Fibroblast of skin of back (primary cell): ENCODE data around the gene MPND.

Source experiments
- DNase-seq: peaks from one replicate; pipeline ENCODE4 v3.0.0-alpha.2; 2013

The MPND gene

DNA sequence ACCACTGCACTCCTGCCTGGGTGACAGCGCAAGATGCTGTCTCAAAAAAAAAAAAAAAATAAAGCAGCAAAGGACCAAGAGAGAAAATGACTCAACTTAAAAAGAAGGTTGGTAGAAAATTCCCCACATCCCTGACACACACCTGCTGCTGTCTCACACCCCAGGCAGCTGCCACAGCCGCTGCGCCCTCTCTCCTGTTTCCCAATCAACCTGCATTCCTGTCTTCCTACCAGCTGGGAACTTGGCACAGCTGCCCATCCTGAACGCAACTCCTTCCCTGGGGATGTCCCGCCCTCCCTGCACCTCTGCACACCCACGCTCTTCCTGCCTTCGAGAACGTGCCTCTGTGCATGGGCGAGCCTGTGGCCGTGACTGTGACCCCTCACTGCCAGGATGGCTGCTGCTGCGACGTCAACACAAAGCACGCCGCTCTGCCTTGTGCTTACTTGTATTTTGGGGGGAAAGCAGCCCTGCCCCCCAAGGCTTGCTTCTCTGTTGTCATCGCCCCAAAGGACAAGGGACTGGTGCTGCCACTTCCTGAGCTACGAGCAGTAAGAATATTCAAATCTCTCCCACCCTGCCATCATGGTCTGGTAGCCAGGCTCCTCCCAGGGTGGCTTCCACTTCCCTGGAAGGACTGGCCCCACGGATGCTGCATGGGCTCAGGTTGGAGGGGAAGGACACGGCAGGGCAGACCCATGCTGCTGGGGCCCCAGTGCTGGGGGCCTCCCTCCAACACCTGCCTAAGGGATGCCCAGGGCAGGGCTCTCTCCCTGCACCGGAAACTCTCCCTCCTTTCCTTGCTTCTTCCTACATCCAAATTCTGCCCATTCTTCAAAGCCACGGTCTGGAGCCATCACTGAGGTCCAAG lies 36.3 kb downstream of the MPND start:
- no peak for DNase-seq

DNA sequence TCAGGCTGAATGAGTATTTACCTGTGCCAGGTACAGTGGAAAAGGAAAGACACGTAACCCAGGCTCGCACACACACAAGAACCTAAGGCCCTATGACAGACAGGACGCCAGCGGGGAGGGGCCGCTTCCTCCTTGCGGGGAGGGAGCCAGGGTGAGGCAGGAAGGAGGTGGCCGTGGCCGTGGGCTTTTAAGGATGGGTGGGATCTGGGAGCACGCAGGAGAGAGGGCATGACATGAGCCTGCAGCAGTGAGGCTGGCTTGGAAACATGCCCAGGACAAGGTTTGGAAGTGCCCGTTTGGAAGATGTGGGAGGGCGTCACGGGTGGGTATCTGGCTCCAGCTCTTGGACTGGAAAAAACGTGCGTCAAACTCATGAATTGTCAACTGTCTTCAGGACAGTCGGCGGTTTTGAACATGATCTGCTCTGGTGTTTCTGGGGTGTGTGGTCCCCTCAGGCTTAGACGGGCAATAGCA lies 36.9 kb downstream of the MPND start:
- DNase-seq, result no peak

DNA sequence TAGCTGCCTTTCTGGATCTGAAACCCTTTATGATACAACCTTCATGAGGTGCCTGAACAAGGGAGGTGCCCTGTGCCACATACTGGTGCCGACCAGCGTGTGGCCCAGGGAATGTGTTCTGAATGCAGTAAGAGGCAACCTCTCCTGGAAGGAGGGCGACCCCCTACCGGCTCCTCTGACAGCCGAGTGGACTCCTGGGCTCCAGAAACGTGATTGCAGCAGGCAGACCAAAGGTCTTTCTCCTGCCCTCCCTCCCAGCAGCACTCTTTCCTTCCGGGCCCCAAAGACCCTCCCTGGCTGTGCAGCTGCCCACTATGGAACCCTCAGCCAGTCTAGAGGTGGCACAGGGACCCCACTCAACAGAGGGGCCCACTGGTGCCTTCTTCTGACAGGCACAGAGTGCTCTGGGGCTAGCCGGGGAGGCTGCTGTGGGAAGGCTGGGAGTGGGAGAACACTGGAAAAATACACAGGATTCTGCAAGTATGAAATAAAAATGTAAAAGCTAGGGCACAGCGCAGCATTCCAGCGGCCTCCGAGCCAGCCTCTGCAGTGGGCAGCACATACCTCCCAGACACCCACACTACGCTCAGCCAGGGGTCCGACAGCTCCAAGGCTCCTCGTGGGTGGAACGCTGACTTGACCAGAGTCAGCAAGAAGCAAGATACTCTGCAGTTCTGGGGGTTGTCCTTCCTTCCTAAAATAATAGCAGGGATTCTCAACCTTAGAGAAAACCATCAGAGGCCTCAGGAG lies 42.1 kb downstream of the MPND start:
- DNase-seq, result no peak

DNA sequence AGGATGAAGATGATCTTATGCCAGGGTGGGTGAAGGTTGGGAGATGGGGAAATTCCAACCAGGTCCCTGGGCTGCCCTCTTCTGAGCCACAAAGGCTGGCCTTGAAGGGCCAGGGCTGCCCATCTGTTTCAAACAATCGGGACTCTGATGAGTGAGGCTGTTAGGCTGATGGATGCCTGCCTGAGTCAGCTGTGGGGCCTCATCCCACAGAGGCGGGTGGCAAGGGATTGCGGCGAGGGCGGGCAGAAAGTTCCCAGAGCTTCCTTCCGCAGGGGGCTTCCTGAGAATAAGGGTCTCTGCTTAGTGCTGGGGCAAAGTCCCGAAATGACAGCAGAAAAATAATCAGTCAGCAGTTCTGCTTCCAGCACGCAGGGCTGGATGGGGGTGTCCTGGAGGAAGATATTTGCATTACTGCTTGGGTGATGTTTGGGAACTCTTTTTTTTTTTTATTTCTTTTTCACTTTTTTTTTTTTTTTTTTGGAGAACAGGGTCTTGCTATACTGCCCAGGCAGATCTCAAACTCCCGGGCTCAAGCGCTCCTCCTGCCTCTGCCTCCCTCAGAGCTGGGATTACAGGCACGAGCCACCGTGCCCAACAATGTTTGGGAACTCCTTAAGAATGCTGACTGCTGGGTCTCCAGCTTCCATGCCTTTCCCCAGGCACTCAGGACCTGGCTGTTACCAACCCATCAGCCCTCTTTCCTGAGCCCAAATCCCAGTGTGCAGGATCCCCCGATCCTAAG lies 42.9 kb downstream of the MPND start:
- DNase-seq, result no peak

DNA sequence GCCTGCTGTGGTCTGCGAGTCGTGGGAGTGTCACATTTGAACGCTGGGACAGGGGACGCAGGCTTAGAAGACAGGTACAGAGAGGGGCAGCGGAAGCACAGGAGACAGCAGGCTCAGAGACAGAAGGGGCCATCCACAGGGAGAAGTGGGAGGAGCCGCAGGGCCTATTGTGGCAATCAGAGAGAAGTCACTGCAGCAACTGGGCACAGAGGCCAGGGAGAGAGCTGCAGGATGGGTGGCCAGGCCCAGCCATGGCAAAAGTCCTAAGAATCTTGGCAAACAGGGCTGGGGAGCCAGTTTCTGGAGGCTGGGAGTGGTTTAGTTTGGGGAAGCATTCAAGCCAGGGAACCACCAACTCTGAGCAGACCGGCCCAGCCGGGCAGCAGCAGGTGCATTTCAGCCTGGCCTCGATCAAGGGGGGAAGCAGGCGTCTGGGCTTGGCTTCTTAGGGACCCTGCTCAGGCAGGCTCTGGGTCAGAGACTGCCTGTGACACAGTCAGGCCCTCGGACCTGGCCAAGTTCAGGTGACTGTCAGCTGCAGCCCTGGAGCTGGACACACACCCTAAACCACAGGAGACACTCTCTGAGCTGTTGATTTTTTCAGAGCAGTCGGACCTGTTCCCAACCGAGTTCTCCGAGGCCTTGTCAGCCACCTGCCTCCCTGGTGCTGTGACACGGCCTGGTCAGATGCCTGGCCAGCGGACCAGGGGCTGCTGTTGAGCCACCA lies 45.1 kb downstream of the MPND start:
- no peak for DNase-seq

DNA sequence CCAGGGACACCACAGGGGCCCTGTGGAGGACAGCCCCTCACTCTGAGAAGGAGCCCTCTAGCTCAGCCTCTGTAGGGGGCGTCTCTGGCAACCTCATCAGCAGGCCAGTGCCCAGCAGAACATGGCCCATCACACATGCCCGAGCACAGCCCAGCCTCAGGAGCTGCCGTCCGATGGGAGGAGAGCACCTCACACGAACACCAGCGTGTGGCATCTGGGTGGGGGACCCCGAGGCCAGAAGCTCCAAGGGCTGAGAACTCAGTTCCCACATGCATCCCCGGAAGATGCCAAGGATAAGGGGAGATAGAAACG lies 45.7 kb downstream of the MPND start:
- DNase-seq, result no peak

DNA sequence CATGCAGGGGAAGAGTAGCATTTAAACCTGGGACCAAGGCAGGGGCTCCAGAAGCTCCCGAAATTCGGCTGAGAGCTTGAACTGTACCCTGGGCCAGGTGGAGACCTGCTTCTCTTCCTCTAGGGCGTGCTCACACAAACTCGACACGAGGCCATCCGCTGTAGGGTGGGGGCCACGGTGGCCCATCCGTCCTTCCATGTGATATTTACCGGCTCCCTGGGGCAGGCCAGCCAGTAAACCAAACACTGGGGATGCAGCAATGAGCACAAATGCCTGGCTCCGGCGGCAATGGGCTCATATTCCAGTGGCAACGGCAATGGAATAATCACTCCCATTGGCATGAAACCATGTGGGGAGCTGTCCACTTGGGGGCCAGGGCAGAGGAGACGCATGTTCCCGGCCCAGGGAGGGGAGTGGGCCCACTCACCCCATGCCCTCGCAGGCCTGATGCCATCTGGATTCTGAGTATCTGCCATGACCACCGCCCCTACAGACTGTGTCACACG lies 46.2 kb downstream of the MPND start:
- DNase-seq, result no peak

DNA sequence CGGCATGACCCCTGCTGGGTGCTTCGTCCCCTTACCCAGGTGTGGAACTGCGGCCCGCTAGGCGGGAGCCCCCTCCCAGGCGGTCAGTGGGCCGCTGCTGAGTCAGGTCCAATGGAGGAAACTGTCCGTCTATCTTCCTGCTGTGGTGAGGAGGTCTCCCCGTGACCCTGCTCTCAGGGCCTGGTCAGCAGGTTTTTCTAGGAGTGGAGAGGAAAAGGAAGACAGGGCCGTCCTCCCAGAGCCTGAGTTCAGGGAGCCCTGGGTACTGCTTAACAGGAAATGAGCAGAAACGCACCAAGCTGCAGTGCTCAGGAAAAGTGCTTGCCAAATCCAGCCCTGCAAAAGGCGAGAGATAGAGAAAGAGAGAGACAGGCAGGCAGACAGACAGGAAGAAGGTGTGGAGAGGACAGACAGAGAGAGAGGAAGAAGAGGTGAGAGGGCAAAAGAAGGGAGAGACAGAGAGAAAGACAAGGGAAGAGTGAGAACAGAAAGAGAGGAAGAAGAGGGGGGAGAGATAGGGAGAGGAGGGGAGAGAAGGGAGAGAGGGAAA lies 46.7 kb downstream of the MPND start:
- no peak for DNase-seq

DNA sequence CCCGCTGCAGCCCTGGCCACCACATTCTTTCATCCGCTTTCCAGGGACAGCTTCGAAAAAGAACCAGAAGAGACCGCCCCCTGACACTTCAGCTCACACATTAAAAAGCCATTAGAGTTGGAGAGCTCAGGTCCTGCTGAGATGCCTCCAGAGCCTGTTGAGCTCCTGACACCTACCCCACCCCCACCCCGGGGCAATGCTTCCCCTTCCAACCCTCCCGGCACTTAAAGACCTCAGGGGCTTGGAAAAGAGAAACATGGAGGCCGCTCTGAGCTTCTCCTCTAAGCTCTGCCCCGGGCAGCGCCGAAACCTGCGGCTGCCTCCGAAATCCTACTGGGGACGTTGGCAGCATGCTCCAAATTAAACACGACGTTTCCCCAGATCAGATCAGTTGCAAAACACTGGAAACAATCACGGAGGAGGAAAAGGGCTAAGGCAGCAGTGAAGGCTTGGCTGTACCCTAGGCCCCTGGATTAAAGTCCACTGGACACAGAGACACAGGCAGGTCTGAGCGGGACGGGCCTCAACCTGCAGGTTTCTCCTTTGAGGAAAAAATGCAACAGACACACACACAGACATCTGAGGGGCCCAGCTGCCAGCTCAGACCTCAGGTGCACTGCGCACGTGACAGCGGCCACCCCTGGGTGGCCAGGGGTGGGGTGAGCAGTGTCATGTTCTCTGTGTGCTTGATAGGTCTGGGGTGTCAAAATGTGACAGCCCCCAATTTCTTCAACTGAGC lies 47.4 kb downstream of the MPND start:
- peak; percentile 37 for DNase-seq

DNA sequence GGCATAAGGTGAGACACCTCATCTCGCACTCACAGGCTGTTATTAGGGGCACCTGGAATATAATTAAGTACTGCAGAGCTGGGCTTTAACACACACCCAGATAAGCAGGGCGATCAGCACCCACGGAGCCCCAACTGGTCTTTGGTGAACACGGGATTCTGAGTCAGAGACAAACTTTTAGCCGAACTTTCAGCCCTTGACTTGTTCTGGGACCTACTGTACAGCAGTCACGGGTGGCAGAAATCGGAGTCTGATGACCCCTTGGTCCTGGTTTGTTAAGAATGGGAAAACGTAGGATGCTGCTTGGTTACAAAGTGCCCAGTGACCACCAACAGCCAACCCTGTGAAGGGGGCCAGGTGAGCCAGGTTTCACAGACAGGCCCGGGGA lies 47.9 kb downstream of the MPND start:
- DNase-seq, result no peak

DNA sequence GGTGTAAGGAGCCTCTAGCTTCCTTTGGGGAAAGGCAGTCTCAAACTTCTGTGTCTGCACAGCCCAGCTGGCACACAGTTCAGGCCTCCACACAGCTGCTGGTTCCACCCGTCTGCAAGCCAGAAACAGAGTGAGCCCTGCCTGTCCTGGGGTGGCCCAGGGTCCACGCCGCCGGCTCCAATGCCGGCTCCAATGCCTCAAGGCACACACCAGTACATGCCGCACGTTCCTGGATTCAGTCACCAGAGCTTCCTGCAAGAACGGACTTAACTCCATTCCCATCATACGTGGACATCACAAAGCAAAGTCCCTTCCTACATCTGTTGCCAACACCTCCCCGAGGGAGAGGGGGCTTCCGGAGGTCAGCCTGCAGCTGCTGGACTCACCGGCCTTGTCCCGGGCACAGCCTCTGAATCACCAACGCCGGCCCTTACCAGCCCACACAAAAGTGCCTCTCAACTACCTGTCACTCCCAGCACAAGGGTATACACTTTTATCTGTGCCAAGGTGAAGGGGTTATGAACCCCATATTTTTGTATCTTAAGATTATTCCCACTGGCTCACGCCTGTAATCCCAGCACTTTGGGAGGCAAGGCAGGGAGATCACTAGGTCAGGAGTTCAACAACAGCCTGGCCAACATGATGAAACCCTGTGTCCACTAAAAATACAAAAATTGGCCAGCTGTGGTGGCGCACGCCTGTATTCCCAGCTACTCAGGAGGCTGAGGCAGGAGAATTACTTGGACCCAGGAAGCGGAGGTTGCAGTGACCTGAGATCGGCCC lies 48.5 kb downstream of the MPND start:
- DNase-seq, result peak; percentile 49

DNA sequence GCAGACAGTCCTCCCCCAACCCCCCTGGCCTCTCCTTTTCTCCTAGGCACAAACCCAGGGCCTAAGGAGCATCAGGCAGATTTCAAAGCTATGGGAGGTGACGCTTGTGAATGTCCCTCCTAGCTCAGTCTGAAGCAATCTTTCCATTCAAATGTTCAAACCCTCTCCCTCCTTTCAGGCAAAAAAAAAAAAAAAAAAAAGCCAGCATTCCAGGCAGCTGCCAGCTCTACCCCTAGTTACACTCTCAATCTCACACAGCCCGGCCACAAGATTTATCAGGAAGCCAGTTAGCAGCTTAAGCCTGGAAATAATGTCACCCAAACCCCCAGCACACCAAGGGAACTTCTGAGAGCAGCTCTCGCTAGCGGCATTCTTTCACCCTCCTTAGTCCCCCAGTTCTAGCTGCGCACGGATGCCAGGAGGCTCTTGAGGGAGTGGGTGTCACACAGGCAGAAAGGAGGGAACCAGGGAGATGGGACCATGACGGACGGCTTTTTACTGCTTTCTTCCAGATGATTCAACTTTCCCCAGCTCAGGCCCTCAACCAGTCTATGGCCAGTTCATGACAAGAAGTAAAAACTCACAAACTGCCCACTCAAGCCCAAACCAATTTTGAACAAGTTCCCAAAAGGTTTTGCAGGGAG lies 50.7 kb downstream of the MPND start:
- DNase-seq, result no peak

DNA sequence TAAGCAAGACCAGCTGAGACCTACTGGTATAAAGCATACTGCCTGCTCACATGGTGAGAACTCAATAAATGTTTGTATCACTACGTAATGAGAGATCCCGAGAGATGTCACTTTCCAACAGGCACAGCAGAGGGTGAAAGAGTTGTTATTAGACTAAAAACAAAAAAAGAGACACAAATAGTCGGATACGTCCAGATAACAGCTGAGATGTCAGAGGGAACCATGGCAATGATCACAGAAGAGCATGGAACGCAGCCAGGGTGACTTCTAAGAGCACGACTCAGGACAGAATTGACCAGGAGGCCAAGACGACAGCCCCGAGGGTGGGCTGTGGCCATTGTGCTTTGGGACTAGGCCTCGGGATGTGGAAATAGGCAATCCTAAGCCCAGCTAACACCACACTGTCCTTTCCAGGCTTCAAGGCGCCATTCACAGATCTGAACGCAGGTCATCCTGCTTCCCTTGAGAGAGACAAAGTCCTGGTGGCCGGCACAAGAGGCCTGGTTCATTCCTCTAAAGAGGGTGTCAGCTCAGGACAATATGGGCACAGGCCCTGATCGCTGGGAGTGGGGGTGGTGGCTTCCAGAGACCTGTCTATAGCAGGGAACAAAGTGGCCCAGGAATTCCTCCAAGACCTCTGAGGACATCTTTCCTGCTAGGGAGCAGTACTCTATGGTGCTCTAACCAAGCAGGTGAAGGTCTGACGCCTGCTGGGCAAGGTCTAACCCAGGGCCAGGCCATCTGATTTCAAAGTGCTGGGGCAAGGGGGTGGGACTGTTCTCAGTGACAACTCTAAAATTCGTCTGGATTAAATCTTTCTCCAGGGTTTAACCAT lies 53.8 kb downstream of the MPND start:
- no peak for DNase-seq

DNA sequence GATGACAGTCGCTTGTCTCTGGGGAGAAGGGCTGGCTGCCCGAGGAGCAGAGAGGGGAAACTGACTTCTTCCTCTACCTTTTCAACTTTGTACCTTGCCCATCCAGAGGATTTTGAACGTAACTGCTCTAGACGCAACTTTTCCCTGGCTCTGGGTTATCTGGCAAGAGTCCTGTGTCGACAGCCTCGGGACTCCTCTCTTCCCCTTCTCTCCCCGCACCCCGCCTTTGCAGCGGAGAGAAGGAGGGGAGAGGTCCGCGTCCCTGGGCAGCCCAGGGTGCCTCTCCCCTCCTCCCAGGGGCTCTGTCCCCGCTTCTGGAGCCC lies 56.4 kb downstream of the MPND start:
- peak; percentile 24 for DNase-seq

DNA sequence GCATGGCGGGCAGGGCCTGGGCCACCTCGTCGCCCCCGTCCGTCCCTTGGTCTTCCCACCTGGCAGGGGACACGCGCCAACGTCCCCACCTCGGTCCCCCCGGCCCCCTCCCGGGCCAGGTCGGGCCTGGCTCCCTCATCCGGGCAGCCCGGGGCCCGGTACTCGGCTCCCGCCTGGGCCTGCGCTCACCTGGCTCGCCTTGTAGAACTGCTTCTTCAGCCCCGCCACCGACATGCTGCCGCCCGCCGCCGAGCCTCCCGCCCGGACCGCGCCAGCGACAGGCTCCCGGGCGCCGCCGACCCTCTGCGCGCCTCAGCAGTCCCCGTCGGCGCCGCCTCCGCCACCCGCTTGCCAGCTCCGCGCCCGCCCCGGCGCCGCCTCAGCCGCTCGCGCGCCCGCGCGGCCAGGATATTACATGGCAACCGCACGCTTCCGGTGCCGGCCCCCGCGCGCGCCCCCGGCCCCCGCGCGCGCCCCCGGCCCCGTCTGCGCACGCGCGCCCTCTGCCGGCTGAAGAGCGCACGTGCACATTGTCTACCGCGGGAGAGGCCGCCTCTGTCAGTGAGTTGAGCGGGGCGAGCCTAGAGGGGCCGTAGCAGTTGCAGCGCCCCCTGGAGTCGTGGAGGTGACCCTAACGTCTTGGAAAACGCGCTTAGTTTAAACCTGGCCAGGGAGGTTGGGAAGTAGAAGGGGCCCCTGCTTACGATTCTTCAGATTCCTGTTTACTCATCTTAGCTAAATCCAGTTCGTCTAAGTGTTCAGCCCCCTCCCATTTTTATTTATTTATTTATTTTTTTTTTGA lies 57.0 kb downstream of the MPND start, which contains the start of gene SH3GL1:
Gene SH3GL1 (minus strand): TSS at position 413 of the 802 bp plus-strand sequence. CDS start 179 bp downstream, at position 234.
- DNase-seq, result peak; percentile 85

DNA sequence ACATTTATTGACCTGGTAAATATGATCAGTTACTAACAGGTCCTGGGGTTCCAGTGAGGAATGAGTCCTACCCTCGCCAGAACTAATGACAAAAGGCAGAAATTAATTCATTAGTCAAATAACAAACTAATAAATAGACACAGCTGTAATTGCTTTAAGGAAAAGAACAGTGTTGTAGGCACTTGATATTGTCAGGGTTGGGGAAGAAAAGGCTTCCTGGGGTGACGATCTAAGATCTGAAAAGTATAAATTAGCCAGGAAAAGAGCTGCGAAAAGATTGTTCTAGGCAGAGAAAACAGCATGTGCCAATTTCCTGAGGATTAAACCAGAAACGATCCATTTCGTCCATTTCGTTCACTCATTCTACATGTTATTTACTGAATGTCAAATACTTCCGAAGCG lies 58.4 kb downstream of the MPND start:
- no peak for DNase-seq

DNA sequence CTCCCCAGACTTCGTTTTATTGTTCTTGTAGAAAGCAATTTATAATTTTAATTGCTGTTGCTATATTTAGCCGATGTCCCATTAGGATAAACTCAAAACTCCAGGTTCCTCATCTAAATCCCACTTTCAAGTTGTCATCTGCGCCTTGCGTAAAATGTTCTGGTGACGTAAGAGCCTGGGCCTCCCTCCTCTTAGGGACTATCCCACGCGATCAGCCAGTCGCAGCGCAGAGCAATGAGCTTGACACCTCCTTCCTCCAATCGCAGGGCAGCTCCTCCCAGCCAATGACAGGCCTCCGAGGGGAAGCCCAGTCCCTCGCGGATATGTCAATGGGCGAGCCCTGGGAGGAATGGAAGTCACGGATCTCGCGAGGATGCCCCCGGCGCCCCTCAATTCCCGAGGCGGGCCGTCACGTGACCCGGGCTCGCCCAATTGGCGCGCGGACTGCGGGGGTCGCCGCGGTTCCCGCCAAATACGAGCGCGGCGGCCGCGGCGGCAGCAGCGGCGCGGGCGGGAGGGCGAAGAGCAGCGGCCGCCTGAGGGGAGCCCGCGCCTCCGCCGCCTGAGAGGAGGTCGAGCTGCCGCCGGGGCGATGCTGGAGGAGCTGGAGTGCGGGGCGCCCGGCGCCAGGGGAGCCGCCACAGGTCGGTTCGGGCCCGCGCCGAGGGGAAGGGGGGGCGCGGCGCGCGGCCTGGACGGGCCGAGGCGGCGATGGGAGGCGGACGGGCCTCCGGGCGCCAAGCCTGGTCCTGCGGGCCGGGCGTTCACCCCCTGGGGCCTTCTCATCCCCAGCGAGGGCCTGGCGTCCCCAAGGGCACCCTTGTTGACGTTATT lies 59.0 kb downstream of the MPND start, which contains the start of gene CHAF1A:
Gene CHAF1A (plus strand): TSS at position 470 of the 834 bp plus-strand sequence. CDS start 123 bp downstream, at position 593.
- DNase-seq, result peak; percentile 100
